GM12878 (cell line): ENCODE data around the gene NDUFS6. TPM values are rescaled to one million over a fixed set of nuclear protein-coding genes. Genes with fewer than 3 reads are reported as not detected.

Experiments used
- ATF7 ChIP-seq: fragments of 450-650 bp; IDR thresholded peaks from 2 replicates; pipeline ENCODE4 v1.6.1; 2016; ENCODE audit warnings: low read depth, mild to moderate bottlenecking
- CBFB ChIP-seq: IDR thresholded peaks from 2 replicates; pipeline ENCODE4 v1.6.1; 2016; ENCODE audit warnings: antibody characterized with exemption, low read depth
- CEBPB ChIP-seq, 2 experiments: fragments of 150-350 bp in 1 of 2; IDR thresholded peaks; 2 replicates each; pipeline ENCODE4 v1.6.1; 2012 to 2014; ENCODE audit warnings: low read depth in 2 of 2, low read length in 2 of 2, borderline replicate concordance in 1 of 2, inconsistent platforms in 1 of 2
- CREB1 ChIP-seq: IDR thresholded peaks from 2 replicates; pipeline ENCODE4 v1.6.1; 2012; ENCODE audit warnings: low read depth, mild to moderate bottlenecking, inconsistent platforms
- ETV6 ChIP-seq, 2 experiments: fragments of 450-650 bp in 1 of 2; IDR thresholded peaks in 1 of 2; conservative IDR thresholded peaks in 1 of 2; 2 replicates each; pipeline ENCODE4 v1.6.1; 2014; ENCODE audit warnings: antibody characterized with exemption in 1 of 2, borderline replicate concordance in 1 of 2, low read depth in 1 of 2, mild to moderate bottlenecking in 1 of 2, moderate library complexity in 1 of 2
- GABPA ChIP-seq: IDR thresholded peaks from 2 replicates; pipeline ENCODE4 v1.6.1; 2014; ENCODE audit warnings: antibody characterized with exemption, low read depth, mild to moderate bottlenecking, inconsistent platforms
- IKZF1 ChIP-seq: fragments of 450-650 bp; conservative IDR thresholded peaks from 2 replicates; pipeline ENCODE4 v1.6.1; 2017; ENCODE audit warnings: antibody characterized with exemption, mild to moderate bottlenecking
- MYB ChIP-seq: fragments of 150-350 bp; IDR thresholded peaks from 2 replicates; pipeline ENCODE4 v1.6.1; 2014; ENCODE audit warnings: mild to moderate bottlenecking, low read depth, low read length, borderline replicate concordance
- NKRF ChIP-seq: fragments of 450-650 bp; conservative IDR thresholded peaks from 2 replicates; pipeline ENCODE4 v1.6.1; 2017; ENCODE audit warnings: mild to moderate bottlenecking, moderate library complexity
- PAX8 ChIP-seq: fragments of 450-650 bp; IDR thresholded peaks from 2 replicates; pipeline ENCODE4 v1.6.1; 2017; ENCODE audit warnings: mild to moderate bottlenecking, moderate library complexity
- PKNOX1 ChIP-seq: fragments of 450-650 bp; IDR thresholded peaks from 2 replicates; pipeline ENCODE4 v1.6.1; 2016; ENCODE audit warnings: mild to moderate bottlenecking
- PRDM15 ChIP-seq: fragments of 450-650 bp; formaldehyde crosslinking; IDR thresholded peaks from 2 replicates; pipeline ENCODE4 v1.4.0; 2020; ENCODE audit warnings: mild to moderate bottlenecking, moderate library complexity
- SIN3A ChIP-seq: IDR thresholded peaks from 2 replicates; pipeline ENCODE4 v1.6.1; 2012; ENCODE audit warnings: low read depth, low read length, improper control_type of control experiment
- SREBF2 ChIP-seq: IDR thresholded peaks from 2 replicates; pipeline ENCODE4 v1.6.1; 2012; ENCODE audit warnings: mild to moderate bottlenecking, low read length
- STAT3 ChIP-seq: IDR thresholded peaks from 2 replicates; pipeline ENCODE4 v1.6.1; 2011; ENCODE audit warnings: low read depth, low read length, improper control_type of control experiment
- TCF7 ChIP-seq: IDR thresholded peaks from 2 replicates; pipeline ENCODE4 v1.6.1; 2014; ENCODE audit warnings: antibody characterized with exemption, borderline replicate concordance
- YY1 ChIP-seq: IDR thresholded peaks from 2 replicates; pipeline ENCODE4 v1.6.1; 2011; ENCODE audit warnings: low read depth, mild to moderate bottlenecking, low read length
- ZBTB11 ChIP-seq: fragments of 450-650 bp; formaldehyde crosslinking; IDR thresholded peaks from 2 replicates; pipeline ENCODE4 v1.5.0; 2022; ENCODE audit warnings: mild to moderate bottlenecking, missing genetic modification characterization
- ZNF207 ChIP-seq: fragments of 450-650 bp; IDR thresholded peaks from 2 replicates; pipeline ENCODE4 v1.6.1; 2014; ENCODE audit warnings: antibody characterized with exemption, mild to moderate bottlenecking, borderline replicate concordance
- ZNF217 ChIP-seq: fragments of 450-650 bp; IDR thresholded peaks from 2 replicates; pipeline ENCODE4 v1.6.1; 2017; ENCODE audit warnings: antibody characterized with exemption, mild to moderate bottlenecking
- ZNF622 ChIP-seq: fragments of 450-650 bp; IDR thresholded peaks from 2 replicates; pipeline ENCODE4 v1.6.1; 2017; ENCODE audit warnings: mild to moderate bottlenecking, inconsistent platforms
- polyA plus RNA-seq, 11 experiments: library from polyadenylated mRNA; depleted of rRNA in 4 of 11; unstranded in 6 of 11; stranded (reverse) in 5 of 11; fragments of >200 nt; fragmentation: Nextera tagmentation in 4 of 11; fragmentation: Illumina TruSeq in 1 of 11; extraction: Ambion mirVana in 4 of 11; extraction: Trizol in 1 of 11; gene quantifications; 1 replicate in 1 of 11; 2 replicates in 10 of 11; pipeline versions ENCODE4 v1.2.1 to v1.2.3, GENCODE V29; 2011 to 2016; ENCODE audit warnings: inconsistent platforms in 2 of 11, missing spikeins in 2 of 11, low read depth in 1 of 11
- total RNA-seq, 4 experiments: library from RNA; depleted of rRNA in 3 of 4; stranded (reverse); fragments of >200 nt in 3 of 4; fragmentation: Illumina TruSeq in 1 of 4; extraction: Trizol in 1 of 4; gene quantifications; 2 replicates each; pipeline versions ENCODE4 v1.2.1 to v1.2.3, GENCODE V29; 2013 to 2021

The NDUFS6 gene
- total and polyA plus RNA-seq, 10 of the 15 experiments (the other 5 are each of a cell fraction or from before 2014, with no cell fraction given) = 20.7 to 213 (median 58.3) TPM

- no peak for TF ChIP-seq ATF7
- TF ChIP-seq PRDM15 (CRISPR knock-in tag) = no peak
- no peak for TF ChIP-seq STAT3
- TF ChIP-seq PKNOX1 = peak; percentile 74
- TF ChIP-seq YY1 = peak; percentile 97
- TF ChIP-seq ZNF622 = no peak
- no peak for TF ChIP-seq MYB
- no peak for TF ChIP-seq TCF7
- no peak for TF ChIP-seq SREBF2
- peak; percentile 83 for TF ChIP-seq IKZF1
- TF ChIP-seq PAX8 = no peak
- TF ChIP-seq ETV6 (conservative IDR thresholded peaks at IDR 0.05 in 1 of 2, IDR thresholded peaks at IDR 0.05 in 1 of 2; ENCODE audit: borderline replicate concordance in 1 of 2, low read depth in 1 of 2) = no peak
- TF ChIP-seq GABPA = no peak
- TF ChIP-seq ZBTB11 = no peak
- TF ChIP-seq CEBPB (IDR thresholded peaks at IDR 0.05; ENCODE audit: borderline replicate concordance in 1 of 2, low read depth in 2 of 2, low read length in 2 of 2) = no peak
- no peak; the same call in 1 of the 2 replicates for TF ChIP-seq ZNF207
- TF ChIP-seq NKRF = peak; percentile 88
- TF ChIP-seq CBFB = no peak
- no peak for TF ChIP-seq ZNF217
- TF ChIP-seq CREB1 = no peak
- TF ChIP-seq SIN3A = no peak
These were observed at the start of gene NDUFS6 (continued) for GRCh38 chr5:1801222-1801966.
